Activated naive CD8-positive, alpha-beta T cell treated with anti-CD3 and anti-CD28 coated beads, Interleukin-2, amount 50 U/mL, for 24 hours (primary cell): Measurements from ENCODE around the gene ETV6.

Source experiments
- ATAC-seq: fragments of 150-1000 bp; cut with Tn5 transposase; one replicate; pipeline ENCODE4 v1.10.0; 2021
- DNase-seq: peaks from one replicate; pipeline ENCODE4 v3.0.0; 2021
- H3K27ac Mint-ChIP-seq: one replicate; pipeline ENCODE4 v1.8.0; 2021; ENCODE audit warnings: mild to moderate bottlenecking, mixed read lengths
- H3K27me3 Mint-ChIP-seq: one replicate; pipeline ENCODE4 v1.8.0; 2021; ENCODE audit warnings: mixed read lengths
- H3K36me3 Mint-ChIP-seq: one replicate; pipeline ENCODE4 v1.8.0; 2021; ENCODE audit warnings: low read depth, mixed read lengths
- H3K4me1 Mint-ChIP-seq: one replicate; pipeline ENCODE4 v1.8.0; 2021; ENCODE audit warnings: mixed read lengths
- H3K4me3 Mint-ChIP-seq: one replicate; pipeline ENCODE4 v1.8.0; 2021; ENCODE audit warnings: mild to moderate bottlenecking, moderate library complexity, mixed read lengths
- H3K9me3 Mint-ChIP-seq: one replicate; pipeline ENCODE4 v1.8.0; 2021; ENCODE audit warnings: mixed read lengths

Gene ETV6

DNA sequence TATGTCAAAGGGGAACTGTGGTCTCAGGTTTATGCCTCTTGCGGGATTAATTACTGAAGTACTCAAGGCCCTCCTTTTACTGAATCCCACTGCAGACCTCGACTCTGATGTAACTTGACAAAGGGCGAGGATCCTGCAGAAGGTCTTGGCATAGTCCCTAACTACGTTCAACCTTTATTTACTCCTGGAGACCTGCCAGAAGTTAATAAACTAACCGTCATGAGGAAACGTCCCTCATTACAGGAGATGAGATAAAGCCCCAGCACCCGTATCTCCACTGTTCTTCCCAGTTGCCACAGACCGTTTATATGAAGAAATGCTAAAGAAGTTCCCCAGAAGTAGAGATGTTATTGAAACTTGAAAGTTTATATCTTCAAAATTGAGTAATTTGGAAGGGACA is 190.9 kb downstream of the ETV6 start:
- H3K36me3 Mint-ChIP-seq: peaks cover 46% of the 10 kb centered on the region
- H3K9me3 Mint-ChIP-seq: no peaks in the 10 kb centered on the region
- ATAC-seq: no peak
- peaks cover 40% of the 10 kb centered on the region for H3K4me1 Mint-ChIP-seq
- no peak overlapping the region for H3K4me3 Mint-ChIP-seq
- no peak for DNase-seq
- no peak overlapping the region for H3K27ac Mint-ChIP-seq
- H3K27me3 Mint-ChIP-seq: no peaks in the 10 kb centered on the region

DNA sequence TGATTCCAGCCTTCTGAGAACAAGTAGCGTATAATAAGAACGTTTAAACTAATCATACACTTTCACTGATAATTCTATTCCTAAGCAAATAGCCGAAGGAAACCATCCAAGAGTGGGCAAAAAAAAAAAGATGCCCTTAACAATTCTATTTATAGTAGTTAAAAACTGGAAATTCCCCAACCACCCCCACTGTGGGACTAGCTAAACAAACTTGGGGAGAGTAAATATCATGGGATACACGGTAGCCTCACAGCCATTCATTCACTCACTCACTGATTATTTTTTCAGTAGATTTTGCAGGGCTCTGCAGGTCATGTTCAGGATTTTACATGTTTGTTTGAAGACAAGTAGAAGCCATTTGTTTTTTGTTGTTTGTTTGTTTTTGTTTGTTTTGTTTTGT is 197.0 kb downstream of the ETV6 start:
- DNase-seq (no peak), ATAC-seq (no peak)
- H3K4me1 Mint-ChIP-seq: no peaks in the 10 kb centered on the region
- no peak overlapping the region for H3K4me3 Mint-ChIP-seq
- no peaks in the 10 kb centered on the region for H3K9me3 Mint-ChIP-seq
- H3K27me3 Mint-ChIP-seq: no peaks in the 10 kb centered on the region
- H3K27ac Mint-ChIP-seq: no peak overlapping the region
- peaks cover 39% of the 10 kb centered on the region for H3K36me3 Mint-ChIP-seq

DNA sequence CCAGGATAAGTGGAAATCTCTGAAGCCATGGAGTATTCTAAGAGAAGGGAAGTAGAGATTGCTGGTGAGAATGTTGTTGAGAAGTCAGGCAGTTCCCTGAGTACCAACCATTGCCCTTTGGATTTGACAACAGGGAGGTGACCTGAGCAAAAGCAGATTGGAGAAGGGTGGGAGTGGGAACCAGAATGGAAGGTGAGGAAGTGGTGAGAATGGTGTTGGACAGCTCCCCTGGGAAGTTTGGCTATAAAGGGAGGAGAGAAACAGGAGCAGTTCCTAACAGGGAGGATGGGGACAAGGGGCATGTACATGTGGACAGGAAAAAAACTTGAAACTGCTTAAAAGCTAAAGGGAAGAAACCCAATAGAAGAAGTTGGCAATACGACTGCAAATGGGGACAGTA is 198.1 kb downstream of the ETV6 start:
- Mint-ChIP-seq H3K27me3 (no peaks in the 10 kb centered on the region), H3K36me3 (peaks cover 31% of the 10 kb centered on the region), H3K4me1 (no peaks in the 10 kb centered on the region), H3K4me3 (no peak overlapping the region), H3K27ac (no peak overlapping the region), H3K9me3 (no peaks in the 10 kb centered on the region)
- DNase-seq (no peak), ATAC-seq (no peak)

DNA sequence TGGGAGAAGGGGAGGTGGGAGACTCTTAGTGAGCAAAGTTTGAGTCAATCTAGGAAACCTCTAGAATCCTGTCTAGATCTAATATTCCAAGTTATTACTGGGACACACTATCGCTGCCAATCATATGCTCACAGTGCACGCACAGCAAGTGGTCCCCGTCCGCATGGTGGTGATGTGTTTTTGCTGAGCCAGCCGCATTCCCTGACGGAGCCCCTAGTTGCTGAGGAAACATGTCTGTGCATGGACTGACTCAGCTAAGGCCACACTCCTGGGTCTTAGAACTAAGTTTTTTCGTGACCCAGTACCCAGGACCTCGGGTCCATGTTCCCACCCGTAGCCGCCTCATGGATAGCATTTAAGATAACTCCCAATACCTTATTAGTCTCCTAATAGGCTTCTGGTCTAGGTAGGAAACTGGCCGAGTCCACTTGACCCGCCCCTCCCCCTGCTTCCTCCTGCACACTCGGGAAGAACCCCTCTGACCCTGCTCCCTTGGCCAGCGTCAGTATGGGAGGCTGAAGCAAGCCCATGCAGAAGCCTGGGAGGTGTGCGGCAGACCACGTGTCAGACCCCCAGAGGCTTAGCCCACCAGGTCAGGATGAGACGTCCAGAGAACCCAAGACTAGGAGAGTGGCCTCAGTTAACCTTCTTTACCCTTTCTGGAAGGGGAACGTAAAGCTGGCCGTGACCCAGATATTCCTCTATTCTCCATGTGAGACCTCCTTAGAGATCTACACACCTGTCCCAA is 200.5 kb downstream of the ETV6 start:
- no peak for DNase-seq
- H3K9me3 Mint-ChIP-seq: no peaks in the 10 kb centered on the region
- no peak overlapping the region for H3K4me3 Mint-ChIP-seq
- peaks cover 3% of the 10 kb centered on the region for H3K4me1 Mint-ChIP-seq
- peaks cover 38% of the 10 kb centered on the region for H3K36me3 Mint-ChIP-seq
- H3K27ac Mint-ChIP-seq: no peak overlapping the region
- H3K27me3 Mint-ChIP-seq: no peaks in the 10 kb centered on the region
- ATAC-seq: no peak

DNA sequence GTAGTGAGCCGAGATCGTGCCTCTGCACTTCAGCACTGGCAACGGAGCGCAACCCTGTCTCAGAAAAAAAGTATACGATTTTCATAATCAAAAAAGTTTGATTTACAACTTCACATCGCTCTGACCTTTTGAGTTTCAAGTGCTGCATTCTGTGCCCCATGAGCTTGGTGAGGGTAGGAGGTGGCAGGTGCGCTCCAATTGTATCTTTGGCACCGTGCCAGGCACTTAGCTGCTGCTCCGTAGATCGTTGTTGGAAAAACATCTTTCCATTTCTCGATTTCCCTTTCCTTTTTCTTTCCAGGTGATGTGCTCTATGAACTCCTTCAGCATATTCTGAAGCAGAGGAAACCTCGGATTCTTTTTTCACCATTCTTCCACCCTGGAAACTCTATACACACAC is 203.7 kb downstream of the ETV6 start:
- H3K4me1 Mint-ChIP-seq: peaks cover 22% of the 10 kb centered on the region
- peak overlapping the region; percentile 30 for H3K27ac Mint-ChIP-seq
- no peaks in the 10 kb centered on the region for H3K27me3 Mint-ChIP-seq
- no peak for DNase-seq
- ATAC-seq: no peak
- no peak overlapping the region for H3K4me3 Mint-ChIP-seq
- no peaks in the 10 kb centered on the region for H3K9me3 Mint-ChIP-seq
- H3K36me3 Mint-ChIP-seq: peaks cover 37% of the 10 kb centered on the region

DNA sequence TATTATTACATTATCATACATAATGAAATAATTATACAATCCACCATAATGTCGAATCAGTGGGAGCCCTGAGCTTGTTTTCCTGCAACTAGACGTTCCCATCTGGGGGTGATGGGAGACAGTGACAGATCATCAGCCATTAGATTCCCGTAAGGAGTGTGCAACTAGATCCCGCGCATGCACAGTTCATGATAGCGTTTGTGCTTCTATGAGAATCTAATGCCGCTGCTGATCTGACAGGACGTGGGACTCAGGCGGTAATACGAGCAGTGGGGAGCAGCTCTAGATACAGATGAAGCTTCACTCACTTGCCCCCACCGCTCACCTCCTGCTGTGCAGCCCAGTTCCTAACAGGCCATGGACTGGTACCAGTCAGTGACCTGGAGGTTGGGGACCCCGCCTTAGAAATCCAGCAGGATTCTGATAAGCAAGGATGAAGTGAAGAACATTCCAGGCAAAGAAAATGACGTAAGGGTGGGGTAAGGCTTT is 204.6 kb downstream of the ETV6 start:
- H3K4me3 Mint-ChIP-seq: no peak overlapping the region
- peaks cover 37% of the 10 kb centered on the region for H3K36me3 Mint-ChIP-seq
- ATAC-seq: no peak
- H3K9me3 Mint-ChIP-seq: no peaks in the 10 kb centered on the region
- no peak for DNase-seq
- peaks cover 22% of the 10 kb centered on the region for H3K4me1 Mint-ChIP-seq
- H3K27me3 Mint-ChIP-seq: no peaks in the 10 kb centered on the region
- no peak overlapping the region for H3K27ac Mint-ChIP-seq

DNA sequence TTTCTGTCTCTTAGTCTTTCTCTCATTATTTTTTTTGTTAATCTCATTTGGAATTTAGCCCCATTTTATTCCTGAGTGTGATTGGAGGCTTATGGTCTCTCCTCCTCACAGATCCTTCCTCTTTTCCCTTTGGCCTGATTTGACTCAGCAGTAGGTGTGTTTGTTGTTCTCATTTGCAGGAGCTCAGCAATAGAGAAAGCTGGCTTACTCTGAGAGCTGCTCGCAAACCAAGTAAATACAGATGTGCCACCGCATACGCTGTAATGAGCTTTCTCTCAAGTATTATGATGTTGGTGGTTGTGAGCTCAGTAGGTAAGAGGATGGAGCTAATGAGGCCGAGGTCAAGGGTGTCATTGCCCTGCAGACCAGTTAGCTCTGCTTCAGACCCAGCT is 206.5 kb downstream of the ETV6 start:
- no peak for DNase-seq
- H3K9me3 Mint-ChIP-seq: no peaks in the 10 kb centered on the region
- peak overlapping the region; percentile 39 for H3K27ac Mint-ChIP-seq
- H3K36me3 Mint-ChIP-seq: peaks cover 45% of the 10 kb centered on the region
- peaks cover 32% of the 10 kb centered on the region for H3K4me1 Mint-ChIP-seq
- no peaks in the 10 kb centered on the region for H3K27me3 Mint-ChIP-seq
- no peak for ATAC-seq
- H3K4me3 Mint-ChIP-seq: no peak overlapping the region

DNA sequence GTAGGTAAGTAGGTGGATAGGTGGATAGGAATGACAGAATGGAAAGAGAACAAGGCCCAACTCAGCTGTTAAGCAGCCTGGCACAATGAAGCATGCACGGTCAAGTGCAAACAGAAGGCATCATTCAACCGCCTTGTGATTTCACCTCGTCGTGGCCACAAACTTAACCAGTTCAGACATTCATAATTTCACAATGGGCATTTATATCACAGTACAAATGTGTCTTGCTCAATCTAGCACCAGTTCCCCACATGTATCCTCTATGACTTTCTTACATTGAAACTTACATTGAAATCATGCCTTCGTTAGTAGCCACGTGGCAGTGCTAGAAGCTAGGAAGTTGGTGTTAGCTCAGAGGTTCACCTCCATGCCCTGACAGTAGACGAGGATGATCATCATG is 207.5 kb downstream of the ETV6 start:
- Mint-ChIP-seq H3K27ac (no peak overlapping the region), H3K4me3 (no peak overlapping the region), H3K27me3 (no peaks in the 10 kb centered on the region), H3K4me1 (peaks cover 34% of the 10 kb centered on the region), H3K36me3 (peaks cover 50% of the 10 kb centered on the region), H3K9me3 (no peaks in the 10 kb centered on the region)
- no peak for DNase-seq
- ATAC-seq: no peak

DNA sequence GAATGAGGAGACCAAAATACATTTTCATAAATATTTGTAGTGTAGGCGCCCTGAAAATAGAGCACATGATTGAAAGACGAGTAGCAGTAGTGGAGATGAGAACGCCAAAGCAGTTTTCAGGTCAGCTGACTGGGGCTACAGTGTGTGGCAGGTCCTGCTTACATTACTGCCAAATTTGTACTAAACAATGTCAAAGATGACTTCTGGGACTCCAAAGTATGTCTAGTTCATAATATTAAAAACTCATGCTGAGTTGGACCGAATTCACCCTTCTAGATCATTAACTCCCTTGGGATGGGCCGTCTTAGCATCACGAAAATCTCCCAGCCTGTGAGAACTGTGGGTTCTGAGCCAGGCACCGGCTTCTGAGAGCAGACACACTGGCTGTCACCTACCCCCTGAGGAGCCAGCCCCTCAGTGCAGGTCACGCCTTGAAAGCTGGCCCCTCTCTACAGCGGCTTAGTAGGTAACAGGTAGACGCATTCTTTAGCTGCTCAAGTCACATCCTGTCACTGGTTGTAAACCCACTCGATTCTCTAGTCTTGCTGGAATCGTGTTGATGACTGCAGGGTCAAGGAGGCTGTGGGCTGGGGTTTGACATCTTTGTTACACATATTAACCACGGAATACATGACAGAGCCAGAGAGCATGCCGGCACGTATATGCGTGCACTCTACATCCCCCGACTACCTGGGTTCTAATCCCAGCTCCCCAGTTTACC is 210.4 kb downstream of the ETV6 start:
- DNase-seq: peak; percentile 45

DNA sequence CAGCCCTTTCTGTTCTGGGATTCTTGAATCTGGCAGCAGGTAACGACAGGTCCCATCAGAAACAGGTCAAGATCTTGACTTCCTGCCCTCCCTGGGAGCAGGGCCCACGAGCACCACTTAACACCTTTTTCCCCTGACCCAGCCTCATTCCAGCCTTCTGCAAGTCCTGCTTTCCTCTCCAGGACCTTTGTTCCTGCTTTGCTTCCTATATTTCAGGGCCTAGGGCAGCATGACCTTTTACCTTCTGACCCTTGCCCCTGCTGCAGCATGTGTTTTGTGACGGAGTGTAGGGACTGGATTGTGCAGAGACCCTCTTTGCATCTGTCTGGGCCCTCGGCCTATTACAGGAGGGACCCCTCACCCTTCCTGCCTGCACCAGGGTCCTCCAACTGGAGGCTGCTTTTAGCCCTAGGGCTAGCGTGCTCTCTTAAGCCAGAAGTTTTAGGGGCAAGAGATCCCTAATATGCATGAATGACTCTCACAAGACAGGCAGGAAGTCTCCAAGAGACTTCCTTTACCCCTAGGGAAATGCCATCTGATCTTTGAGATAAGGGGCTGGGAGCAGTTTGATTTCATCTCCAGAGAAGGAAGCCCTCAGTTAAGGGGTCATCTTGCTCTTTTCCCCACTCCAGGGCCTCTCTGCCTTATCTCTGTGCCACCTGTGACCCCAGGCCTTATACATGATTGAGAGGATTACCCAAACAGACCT is 211.8 kb downstream of the ETV6 start:
- no peaks in the 10 kb centered on the region for H3K27me3 Mint-ChIP-seq
- H3K4me3 Mint-ChIP-seq: no peak overlapping the region
- peaks cover 66% of the 10 kb centered on the region for H3K36me3 Mint-ChIP-seq
- ATAC-seq: no peak
- no peak for DNase-seq
- peaks cover 26% of the 10 kb centered on the region for H3K4me1 Mint-ChIP-seq
- H3K9me3 Mint-ChIP-seq: peaks cover 8% of the 10 kb centered on the region
- H3K27ac Mint-ChIP-seq: no peak overlapping the region

More for the DNA sequence above, 210.4 kb downstream of the ETV6 start:
- peak; percentile 81 for ATAC-seq
- Mint-ChIP-seq H3K27me3 (no peaks in the 10 kb centered on the region), H3K36me3 (peaks cover 64% of the 10 kb centered on the region), H3K27ac (peak overlapping the region; percentile 46), H3K4me3 (no peak overlapping the region), H3K4me1 (peaks cover 38% of the 10 kb centered on the region), H3K9me3 (no peaks in the 10 kb centered on the region)

DNA sequence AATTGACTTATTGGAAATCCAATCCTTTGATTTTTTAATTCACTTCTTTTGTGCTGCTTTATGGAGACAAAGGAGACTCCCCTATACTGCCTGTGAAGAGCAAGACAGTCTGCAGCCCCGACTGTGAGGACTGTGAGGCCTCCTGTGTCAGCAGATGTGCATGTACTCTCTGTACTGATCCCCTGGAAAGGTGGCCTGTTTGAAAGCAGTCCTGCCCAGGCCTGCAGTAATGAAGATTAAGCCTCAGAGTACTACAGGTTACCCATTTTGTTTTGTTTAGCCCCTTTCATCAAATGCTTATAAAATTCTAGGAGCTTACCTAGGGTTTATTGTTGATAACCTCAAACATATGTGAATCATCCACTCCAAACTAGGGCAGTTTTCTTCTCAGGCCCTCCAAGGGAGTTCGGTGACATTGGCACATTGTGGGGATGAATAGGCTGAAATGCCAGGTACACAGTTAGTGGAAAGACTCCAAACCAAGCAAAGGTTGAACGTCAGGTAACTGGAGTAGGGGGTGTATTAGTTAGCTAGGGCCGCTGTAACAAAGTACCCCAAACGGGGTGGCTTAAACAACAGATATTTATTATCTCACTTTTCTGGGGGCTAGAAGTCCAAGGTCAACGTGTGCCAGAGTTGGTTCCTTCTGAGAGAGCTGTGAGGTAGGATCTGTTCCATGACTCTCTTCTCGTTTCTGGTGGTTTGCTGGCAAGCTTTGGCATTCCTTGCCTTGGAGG is 212.6 kb downstream of the ETV6 start:
- ATAC-seq (no peak), DNase-seq (no peak)
- Mint-ChIP-seq H3K27ac (peak overlapping the region; percentile 20), H3K4me3 (no peak overlapping the region), H3K36me3 (peaks cover 67% of the 10 kb centered on the region), H3K27me3 (no peaks in the 10 kb centered on the region), H3K4me1 (peaks cover 19% of the 10 kb centered on the region), H3K9me3 (peaks cover 14% of the 10 kb centered on the region)

DNA sequence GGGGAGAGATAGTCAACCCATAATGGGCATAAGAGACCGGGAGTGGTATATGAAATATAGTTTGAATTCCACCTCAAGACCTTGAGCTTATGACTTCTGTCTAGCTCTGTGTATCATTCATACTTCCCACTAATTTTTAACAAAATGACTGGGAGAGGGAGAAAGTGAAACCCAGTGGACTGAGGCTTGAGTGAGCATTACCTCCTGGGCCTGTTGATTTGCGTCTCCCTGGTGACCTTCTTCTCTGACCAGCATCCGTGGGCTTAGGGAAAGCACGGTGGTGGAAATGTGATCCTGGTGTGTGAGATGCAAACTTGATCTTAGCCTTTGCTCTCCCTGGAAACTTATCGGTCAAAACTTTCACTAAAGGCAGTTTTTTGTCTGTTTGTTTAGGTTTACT is 213.3 kb downstream of the ETV6 start:
- no peaks in the 10 kb centered on the region for H3K27me3 Mint-ChIP-seq
- H3K36me3 Mint-ChIP-seq: peaks cover 70% of the 10 kb centered on the region
- H3K4me3 Mint-ChIP-seq: no peak overlapping the region
- peaks cover 19% of the 10 kb centered on the region for H3K4me1 Mint-ChIP-seq
- H3K9me3 Mint-ChIP-seq: peaks cover 14% of the 10 kb centered on the region
- ATAC-seq: peak; percentile 53
- H3K27ac Mint-ChIP-seq: peak overlapping the region; percentile 20
- DNase-seq: no peak

DNA sequence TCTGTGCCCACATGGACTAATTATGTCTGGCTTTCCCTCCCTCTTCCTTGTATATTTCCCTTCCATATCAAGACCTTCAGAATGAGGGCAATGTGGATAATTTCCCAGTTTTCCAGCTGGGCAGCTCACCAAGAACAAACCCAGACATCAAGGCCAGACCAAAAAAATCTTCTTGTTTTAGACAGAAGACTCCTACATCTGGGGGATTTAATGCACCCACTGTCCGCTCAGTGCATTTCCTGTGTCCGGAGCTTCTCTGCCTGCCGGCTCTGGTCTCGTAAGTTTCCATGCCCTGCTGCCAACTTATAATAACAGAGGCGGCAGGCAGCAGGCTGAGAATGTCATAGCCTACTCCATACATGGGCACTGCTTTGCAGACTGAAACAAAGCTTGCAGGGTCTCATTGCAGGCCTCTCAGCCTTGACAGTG is 214.0 kb downstream of the ETV6 start:
- no peak for ATAC-seq
- Mint-ChIP-seq H3K9me3 (peaks cover 14% of the 10 kb centered on the region), H3K36me3 (peaks cover 70% of the 10 kb centered on the region), H3K27ac (no peak overlapping the region), H3K27me3 (no peaks in the 10 kb centered on the region), H3K4me1 (peaks cover 19% of the 10 kb centered on the region), H3K4me3 (no peak overlapping the region)
- DNase-seq: no peak

DNA sequence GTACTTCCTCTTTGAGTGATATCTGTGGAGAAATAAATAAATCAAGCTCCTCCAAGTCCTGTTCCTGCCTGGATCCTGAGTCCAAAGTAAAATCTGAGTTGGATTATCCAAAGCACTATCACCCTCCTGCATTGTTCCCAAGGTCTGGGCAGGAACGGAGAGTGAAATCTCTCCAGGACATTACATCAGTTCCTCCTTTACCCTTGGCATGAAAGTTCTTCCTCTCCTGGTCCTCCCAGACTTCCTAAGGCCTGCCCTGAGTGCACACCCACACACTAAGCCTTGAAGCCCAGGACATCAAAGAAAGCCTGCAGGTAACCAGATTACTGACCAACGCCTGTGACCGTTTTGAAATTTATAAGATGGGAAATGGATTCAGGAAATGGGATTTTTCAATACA is 214.5 kb downstream of the ETV6 start:
- H3K4me3 Mint-ChIP-seq: no peak overlapping the region
- ATAC-seq: no peak
- no peaks in the 10 kb centered on the region for H3K27me3 Mint-ChIP-seq
- peaks cover 19% of the 10 kb centered on the region for H3K4me1 Mint-ChIP-seq
- no peak overlapping the region for H3K27ac Mint-ChIP-seq
- H3K36me3 Mint-ChIP-seq: peaks cover 66% of the 10 kb centered on the region
- H3K9me3 Mint-ChIP-seq: peaks cover 14% of the 10 kb centered on the region
- DNase-seq: no peak
